ENCODE data around the gene NRAS.
"Not testable (repeated sequence)": the region's sequence is repeated elsewhere in the genome, so short reads cannot be mapped to it uniquely, and the experiment has no call there.

Gene NRAS

DNA sequence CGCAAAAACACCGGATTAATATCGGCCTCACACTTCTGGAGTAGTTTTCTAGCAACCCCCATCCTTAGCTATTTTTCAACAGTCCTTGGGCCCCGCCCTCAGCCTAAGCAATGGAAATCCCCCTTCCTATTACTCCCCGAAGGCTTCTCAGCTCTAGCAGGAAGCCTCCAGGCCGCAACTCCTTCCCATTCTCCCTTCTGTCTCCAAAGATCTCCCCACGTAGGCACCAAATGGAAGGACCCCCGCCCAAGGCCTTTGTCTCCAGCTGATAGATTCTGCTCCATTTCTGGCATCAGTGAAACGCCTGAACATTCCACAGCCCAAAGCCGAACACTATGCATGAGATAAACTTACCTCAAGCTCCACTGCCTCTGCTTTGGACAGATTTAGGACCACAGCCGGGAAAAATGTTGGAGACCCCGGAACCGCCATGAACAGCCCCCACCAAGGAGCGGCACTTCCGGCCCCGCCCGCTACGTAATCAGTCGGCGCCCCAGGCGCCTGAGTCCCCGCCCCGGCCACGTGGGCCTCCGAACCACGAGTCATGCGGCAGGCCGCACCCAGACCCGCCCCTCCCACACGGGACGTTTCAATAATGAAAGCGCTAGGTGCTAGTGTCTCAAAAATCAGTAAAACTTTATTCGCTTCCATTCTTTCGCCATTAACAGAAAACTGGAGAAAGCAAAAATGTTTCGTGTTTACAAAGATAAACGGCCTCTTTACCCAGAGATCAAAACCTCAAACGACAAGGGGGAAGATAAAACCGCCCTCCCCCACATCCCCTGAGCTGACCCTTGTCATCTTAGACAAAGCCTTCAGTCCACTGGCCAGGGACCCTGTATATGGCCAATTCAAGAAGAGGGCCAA is at the start of gene NRAS:
Gene NRAS, minus strand, starts transcription at position 468 of the 867 bp plus-strand sequence. CDS start 611 bp downstream, outside the sequence.
- peak; percentile 83 for DNase-seq (ENCODE audit: low spot score)

DNA sequence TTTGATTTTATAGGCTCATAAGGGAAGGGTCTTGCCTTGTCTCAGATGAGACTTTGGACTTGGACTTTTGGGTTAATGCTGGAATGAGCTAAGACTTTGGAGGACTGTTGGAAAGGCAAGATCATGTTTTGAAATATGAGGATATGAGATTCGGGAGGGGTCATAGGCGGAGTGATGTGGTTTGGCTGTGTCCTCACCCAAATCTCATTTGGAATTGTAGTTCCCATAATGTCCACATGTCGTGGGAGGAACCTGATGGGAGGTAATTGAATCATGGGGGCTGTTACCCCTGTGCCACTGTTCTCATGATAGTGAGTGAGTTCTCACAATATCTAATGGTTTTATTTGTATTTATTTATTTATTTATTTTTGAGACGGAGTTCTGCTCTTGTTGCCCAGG is 48.1 kb upstream of the NRAS start:
- DNase-seq (ENCODE audit: low spot score): no peak

- peak; percentile 12 for DNase-seq (ENCODE audit: low spot score)
These were observed 41.8 kb upstream of the NRAS start for GRCh38 chr1:114758256-114758832.

GRCh38 chr1:114757455-114758255 is 41.1 kb upstream of the NRAS start, which contains the start of gene CSDE1:
CSDE1 (minus strand) TSS chr1:114757984; CDS start chr1:114739890, 18,094 bp downstream.
- DNase-seq (ENCODE audit: low spot score): peak; percentile 81

- peak; percentile 23 for DNase-seq (ENCODE audit: low spot score)
These were observed 40.4 kb upstream of the NRAS start for GRCh38 chr1:114756949-114757454.

GRCh38 chr1:114756009-114756892 is 39.7 kb upstream of the NRAS start:
- DNase-seq (ENCODE audit: low spot score): no peak

DNA sequence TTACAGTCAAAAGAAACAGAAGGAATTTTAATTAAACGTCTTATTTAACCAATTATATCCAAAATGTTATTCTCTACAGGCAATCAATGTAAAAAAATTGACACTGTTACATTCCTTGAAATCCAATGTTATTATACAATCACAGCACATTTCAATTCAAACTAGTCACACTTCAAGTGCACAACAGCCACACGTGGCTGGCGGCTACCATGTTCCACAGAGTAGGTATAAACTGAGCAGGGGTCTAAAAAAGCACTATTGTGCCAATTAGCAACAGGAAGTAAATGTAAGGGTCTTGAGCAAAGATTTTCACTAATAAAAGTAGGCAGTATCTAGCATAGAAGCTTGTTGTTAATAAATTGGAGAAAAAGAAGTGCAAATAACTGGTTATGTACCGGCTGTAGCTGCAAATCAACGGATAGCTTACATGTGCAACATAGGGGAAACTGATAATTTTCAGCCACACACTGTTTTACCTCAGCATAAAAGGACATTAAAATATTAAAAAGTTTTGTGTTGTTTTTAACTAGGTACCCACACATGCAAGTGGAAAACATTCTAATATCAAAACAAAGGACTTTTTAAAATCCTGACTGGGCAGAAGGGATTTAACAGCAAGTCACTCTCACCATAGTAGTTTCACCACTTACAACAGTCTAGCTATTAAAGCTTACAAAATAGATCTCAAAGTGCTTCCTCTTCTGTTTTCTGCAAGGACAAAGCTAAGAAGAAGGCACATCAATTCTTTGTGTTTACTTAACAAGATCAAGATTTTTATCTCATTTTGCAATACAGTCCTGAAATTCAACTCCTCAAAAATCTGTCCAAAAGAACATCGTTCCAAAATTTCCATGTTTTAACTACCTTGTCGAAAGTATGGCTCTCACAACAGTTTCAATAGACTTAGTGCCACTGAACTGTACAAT is 38.7 kb upstream of the NRAS start:
- no peak for DNase-seq (ENCODE audit: low spot score)

- not testable (repeated sequence) for DNase-seq (ENCODE audit: low spot score)
These were observed 37.1 kb upstream of the NRAS start for GRCh38 chr1:114753702-114754101.

DNA sequence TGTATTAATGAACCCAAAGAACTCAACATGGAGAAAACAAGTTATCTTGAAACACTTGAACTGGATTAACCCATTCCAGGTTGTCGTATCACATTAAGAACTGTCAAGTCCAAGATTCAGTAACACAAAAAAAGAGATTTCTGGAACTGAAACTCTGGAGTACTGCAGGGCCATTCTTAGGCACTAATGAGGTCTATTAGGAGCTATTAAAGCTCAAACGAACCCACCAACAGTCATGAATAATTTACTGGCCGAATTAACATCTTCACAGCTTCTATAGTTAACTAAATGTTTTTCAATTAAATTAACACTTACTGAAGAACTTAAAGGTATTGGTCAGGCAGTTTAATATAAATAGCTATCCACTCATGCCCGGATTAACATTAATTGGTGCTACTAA is 36.6 kb upstream of the NRAS start:
- no peak for DNase-seq (ENCODE audit: low spot score)

DNA sequence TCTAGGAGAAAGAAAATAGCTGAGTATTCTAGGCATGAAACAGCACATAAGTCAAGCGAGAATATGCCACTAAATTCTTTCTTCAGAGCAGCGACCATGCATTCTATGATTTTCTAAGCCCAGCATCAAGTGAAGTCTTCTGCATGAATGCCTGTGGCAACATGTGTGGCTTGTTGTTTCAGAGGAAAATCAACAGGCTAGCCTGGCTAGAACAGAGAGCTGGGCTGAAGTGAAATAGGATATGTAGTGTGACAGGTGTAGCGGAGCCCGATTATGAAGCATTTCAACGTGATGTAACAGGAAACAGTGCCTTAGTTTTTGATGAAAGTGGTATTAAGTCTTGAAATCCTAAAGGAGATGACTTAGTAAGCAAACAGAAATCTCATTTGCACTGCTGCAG is 34.2 kb upstream of the NRAS start:
- DNase-seq (ENCODE audit: low spot score): no peak

DNA sequence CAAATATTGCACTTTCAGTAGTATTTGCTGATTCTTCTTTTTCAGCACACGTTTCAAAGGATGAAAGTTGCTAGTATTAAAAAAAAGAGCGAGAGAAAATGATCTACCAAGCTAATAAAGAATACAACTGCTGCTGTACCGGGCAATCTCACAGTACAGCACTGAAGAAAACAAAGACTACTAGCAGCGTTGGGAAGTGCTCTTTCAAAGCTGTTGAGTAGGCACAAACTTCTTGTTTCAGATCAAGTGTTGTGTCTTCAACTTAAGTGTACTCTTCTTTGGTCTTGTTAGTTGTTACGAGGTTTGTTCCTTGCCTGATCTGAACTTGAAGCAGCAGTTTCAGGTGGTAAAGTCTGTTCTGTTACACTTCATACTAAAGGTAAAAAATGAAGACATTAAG is 33.3 kb upstream of the NRAS start:
- DNase-seq (ENCODE audit: low spot score): no peak

- DNase-seq (ENCODE audit: low spot score): no peak
These were observed 30.0 kb upstream of the NRAS start for GRCh38 chr1:114746450-114747121.

- DNase-seq (ENCODE audit: low spot score): no peak
These were observed 28.7 kb upstream of the NRAS start for GRCh38 chr1:114745291-114745690.

- no peak for DNase-seq (ENCODE audit: low spot score)
These were observed 25.6 kb upstream of the NRAS start for GRCh38 chr1:114741963-114742746.

- DNase-seq (ENCODE audit: low spot score): no peak
These were observed 23.8 kb upstream of the NRAS start for GRCh38 chr1:114740331-114740730.

- no peak for DNase-seq (ENCODE audit: low spot score)
These were observed 20.8 kb upstream of the NRAS start for GRCh38 chr1:114737314-114737849.

DNA sequence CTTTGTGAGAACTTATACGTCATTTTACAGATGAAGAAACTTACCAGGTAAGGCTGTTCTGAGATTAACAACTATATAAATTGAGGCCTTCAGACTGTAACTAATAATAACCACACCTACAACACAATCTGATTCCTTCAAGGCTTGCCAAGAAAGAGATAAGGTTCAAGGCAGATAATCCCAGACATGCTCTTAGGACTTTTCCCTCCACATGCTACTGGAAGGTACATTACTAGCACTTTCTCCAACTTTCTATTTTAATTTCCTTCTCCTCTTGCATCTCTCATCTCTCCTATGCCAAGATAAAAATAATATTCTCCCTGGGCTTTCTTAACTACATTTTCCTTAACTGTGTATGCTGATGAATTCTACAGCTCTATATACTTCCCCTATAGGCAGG is 18.9 kb upstream of the NRAS start:
- no peak for DNase-seq (ENCODE audit: low spot score)

GRCh38 chr1:114729782-114730181 is 13.2 kb upstream of the NRAS start:
- no peak for DNase-seq (ENCODE audit: low spot score)

GRCh38 chr1:114728553-114728952 is 12.0 kb upstream of the NRAS start:
- DNase-seq (ENCODE audit: low spot score): no peak

Measured in HuH-7.5 (cell line).